GM19328 (cell line): ENCODE measurements around the gene CCND1.
"Not testable (repeated sequence)": the region's sequence is repeated elsewhere in the genome, so short reads cannot be mapped to it uniquely, and the experiment has no call there.

Experiments
- ATAC-seq: cut with Tn5 transposase; IDR thresholded peaks from one replicate; pipeline ENCODE4 v1.9.1; 2021; ENCODE audit warnings: mild to moderate bottlenecking, moderate library complexity; ENCODE audit not compliant: unreplicated experiment

The CCND1 gene

DNA sequence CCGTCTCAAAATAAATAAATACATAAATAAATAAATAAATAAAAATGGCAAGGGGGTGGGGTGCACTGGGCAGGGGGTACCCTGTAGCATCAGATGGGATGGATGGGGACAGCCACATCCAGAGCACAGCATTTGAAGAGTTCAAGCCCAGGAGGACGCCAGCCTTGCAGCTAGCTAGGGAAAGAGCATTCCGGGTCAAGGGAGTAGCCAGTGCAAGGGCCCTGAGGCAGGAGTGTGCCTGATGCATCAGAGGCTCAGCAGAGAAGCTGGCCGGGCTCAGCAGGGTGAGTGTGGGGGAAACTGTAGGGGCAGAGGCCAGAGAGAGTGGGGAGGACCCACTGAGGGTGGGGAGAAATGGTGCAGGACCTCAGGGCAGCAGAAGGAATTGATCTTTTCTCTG lies 23.7 kb upstream of the CCND1 start:
- no peak for ATAC-seq

- no peak for ATAC-seq
Observed at GRCh38 chr11:69617682-69618081, 23.3 kb upstream of the CCND1 start.

DNA sequence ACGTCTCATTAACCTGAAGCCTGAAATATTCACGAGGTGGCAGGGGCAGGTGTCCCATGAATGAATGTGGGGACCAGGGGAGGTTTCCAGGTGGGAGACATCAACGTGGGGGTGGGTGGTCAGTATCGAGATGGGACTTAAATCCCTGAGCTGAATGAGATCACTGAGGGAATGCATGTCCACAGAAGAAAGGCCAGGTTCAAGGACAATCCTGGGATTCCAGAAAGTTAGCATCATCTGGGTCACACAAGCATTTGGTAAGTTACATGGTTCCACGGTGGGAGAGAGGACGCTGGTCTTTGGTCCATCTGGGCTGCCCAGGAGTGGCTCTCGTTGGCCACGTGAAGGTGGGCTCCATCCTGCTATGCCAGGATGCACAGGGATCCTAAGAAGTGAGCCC lies 22.7 kb upstream of the CCND1 start:
- ATAC-seq, result no peak

GRCh38 chr11:69620683-69621290 lies 20.2 kb upstream of the CCND1 start:
- no peak for ATAC-seq

DNA sequence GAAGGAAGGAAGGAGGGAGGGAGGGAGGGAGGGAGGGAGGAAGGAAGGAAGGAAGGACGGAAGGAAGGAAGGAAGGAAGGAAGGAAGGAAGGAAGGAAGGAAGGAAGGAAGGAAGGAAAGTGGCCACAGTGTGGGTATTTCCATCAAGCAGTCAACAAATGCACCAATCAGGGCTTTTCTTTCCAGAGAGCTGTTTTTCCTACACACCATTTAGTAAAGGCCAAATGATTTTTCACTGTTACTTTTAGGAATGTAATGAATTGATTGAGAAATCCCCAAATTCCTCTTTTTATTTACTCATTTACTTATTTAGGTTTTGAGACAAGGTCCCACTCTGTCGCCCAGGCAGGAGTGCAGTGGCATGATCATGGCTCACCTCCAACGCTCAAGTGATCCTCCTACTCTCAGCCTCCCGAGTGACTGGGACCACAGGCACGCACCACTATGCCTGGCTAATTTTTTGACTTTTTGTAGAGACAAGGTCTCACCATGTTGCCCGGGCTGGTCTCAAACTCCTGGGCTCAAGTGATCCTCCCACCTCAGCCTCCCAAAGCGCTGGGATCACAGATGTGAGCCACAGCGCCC lies 18.8 kb upstream of the CCND1 start:
- ATAC-seq, result not testable (repeated sequence)

- ATAC-seq, result no peak
Observed at GRCh38 chr11:69624293-69624692, 16.7 kb upstream of the CCND1 start.

DNA sequence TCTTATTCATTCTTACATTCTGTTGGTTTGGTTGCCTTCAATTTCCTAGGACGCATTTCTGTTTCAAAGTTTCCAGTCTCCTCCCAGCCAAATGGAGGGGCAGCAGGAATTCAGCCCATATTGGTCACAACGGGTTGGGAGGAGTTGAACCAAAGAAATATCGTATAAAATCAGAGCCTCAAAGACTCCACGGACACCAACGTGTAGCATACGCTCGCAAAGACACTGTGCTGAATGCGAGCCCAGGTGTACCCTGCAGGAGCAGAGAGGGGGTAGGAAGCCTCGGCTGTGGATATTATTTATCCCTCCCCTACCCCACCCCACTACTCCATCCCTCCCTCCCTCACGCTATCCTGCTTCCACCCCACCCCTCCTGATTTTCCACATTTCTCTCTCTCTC lies 15.5 kb upstream of the CCND1 start:
- ATAC-seq, result no peak

DNA sequence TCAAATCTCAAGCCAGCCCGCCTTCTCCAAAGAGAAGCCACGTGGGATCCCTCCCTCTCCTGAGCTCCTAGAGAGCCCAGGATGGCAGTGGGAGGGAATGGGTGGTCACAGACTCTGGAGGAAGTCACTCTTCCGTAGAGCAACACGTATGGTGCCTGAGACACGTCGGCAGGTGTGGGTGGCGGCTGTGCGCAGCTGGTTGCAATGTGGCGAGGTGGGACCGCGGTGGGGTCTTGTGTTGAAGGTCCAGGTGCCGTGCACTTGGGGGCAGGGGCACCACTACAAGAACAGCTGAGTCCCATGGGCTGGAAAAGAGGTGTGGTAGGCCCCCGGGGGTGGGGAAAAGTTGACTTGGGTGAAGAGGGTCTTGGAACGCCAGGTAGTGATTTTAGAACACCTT lies 13.4 kb upstream of the CCND1 start:
- no peak for ATAC-seq

GRCh38 chr11:69630017-69630416 lies 10.9 kb upstream of the CCND1 start:
- ATAC-seq, result no peak

DNA sequence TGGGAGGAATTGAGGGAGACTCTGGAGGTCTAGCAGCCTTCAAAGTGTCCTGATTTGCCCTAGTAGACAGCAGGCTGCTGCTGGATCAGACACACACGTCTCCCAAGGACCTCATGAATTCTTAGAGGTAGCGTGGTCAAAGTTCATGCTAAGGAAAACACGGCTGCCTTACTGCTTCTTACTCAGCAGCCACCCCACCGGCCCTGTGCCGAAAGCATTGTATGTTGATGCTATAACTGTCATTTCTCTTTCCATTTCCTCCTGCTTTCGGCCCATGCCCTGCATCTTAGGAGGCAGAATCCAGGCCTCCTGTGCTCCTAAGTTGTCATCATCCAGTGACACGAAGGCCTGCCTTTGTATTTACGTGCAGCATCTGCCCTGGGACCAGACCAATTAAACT lies 10.5 kb upstream of the CCND1 start:
- no peak for ATAC-seq

DNA sequence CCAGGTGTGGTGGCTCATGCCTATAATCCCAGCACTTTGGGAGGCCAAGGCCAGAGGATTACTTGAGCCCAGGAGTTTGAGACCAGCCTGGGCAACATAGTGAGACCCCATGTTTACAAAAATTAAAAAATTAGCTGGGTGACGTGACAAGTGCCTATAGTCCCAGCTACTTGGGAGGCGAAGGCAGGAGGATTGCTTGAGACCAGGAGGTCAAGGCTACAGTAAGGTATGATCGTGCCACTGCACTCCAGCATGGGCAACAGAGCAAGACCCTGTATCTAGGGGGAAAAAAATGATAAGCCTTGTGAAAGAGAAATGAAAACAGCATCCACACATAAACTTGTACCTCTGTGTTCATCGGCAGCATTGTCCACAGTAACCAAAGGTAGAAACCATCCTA lies 8.1 kb upstream of the CCND1 start:
- ATAC-seq, result no peak

GRCh38 chr11:69634069-69634468 lies 6.9 kb upstream of the CCND1 start:
- ATAC-seq, result no peak

DNA sequence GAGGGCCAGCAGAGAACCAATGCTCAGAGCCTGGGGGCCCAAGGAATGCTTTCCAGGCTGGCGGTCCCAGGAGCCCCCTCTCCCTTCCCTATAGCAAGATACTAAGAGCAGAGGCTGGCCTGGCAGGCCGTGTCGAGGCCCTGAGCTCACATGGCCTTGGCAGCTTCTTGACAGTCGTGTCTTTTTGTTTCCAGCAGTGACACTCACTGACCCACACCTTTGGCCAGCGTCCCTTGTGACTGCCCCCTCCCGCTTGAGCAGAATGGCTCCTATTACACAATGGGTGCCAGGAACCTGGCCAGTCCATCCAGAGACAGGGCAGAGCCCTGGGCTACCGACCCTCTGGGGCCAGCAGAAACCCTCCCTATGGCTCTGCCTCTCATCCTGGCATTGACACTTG lies 6.4 kb upstream of the CCND1 start:
- ATAC-seq, result no peak

DNA sequence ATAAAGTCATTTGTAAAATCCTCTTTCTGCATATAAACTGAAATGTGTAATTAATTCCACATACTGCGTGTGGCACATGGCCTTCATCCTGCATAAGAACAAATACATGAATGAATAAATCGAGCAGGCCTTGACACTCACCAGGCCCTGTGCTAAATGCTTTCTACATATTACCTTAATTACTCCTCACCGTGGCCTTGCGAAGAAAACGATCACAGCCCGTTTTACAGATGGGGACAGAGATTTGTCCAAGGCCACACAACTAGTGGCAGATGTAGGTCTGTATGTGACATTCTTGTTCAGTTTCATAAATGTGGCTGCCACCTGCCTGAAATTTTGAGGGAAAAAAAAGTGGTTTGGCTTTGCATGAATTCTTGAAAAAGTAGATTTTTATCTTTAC lies 5.8 kb upstream of the CCND1 start:
- no peak for ATAC-seq

GRCh38 chr11:69635804-69636511 lies 5.0 kb upstream of the CCND1 start:
- ATAC-seq, result no peak

DNA sequence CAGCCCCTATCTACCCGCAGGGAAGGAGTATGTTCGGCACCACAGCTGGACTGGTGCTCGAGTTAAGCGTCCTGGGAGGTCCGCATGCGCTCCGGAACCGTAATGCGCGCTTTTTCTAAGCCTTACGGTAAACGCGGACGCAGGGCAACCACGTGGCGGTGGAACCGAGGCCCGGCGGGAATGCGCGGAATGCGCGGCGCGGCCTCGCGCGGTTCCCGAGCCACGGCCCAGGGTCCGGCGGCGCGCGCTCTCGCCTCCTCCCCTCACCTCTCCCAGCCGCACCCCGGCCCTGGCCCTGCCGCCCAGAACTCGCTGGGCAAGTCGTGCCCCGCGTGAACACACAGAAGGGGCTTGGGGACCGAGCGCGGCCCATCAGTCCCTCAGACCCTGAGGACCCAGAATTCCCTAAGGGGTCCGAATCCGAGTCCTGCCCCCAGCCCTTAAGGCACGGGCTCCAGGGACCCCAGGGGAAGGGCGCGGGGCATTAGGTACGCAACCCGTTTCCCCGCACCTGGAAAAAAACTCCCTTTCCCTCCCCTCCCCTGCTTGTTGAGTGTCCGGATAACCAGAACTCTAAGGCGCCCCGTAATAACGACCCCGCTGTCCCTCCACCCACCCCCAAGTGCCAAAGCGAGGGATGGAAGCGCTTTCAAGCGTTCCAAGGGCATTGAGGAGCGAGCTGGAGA lies 4.3 kb upstream of the CCND1 start:
- ATAC-seq, result no peak

DNA sequence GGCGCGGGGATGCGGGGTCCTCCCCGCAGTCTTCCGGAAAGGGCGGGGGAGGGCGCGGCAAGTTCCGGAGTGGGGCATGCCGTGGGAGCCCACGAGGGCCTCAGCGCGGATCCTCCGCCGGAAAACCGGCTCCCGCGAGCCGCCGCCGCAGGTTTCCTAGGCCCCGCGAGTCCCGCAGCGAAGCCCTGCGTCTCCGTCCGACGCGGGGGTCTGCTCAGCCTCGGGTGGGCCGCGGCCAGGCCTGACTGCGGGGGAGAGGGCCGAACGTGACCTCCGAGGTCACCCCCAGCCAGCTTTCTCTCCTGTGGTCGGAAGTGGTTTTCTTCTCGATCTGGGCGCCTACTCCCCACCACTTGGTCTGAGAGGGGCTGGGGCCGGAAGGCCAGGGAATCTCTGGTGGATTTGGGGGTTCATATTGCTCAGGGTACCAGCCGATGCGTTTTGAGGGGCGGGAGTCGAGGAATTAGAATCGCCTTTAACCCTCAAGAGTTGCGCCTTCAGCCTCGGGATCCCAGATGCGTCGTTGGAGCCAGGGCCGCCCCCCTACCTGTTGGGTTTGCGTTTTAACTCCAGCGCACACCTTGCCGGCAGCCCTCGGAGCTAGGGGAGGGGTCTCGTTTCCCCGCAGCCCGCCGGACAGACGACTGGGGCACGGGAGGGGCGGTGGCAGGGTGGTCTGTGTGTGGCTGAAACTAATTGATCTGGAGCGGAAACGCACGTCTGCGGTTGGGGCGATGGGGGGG lies 3.6 kb upstream of the CCND1 start:
- no peak for ATAC-seq

DNA sequence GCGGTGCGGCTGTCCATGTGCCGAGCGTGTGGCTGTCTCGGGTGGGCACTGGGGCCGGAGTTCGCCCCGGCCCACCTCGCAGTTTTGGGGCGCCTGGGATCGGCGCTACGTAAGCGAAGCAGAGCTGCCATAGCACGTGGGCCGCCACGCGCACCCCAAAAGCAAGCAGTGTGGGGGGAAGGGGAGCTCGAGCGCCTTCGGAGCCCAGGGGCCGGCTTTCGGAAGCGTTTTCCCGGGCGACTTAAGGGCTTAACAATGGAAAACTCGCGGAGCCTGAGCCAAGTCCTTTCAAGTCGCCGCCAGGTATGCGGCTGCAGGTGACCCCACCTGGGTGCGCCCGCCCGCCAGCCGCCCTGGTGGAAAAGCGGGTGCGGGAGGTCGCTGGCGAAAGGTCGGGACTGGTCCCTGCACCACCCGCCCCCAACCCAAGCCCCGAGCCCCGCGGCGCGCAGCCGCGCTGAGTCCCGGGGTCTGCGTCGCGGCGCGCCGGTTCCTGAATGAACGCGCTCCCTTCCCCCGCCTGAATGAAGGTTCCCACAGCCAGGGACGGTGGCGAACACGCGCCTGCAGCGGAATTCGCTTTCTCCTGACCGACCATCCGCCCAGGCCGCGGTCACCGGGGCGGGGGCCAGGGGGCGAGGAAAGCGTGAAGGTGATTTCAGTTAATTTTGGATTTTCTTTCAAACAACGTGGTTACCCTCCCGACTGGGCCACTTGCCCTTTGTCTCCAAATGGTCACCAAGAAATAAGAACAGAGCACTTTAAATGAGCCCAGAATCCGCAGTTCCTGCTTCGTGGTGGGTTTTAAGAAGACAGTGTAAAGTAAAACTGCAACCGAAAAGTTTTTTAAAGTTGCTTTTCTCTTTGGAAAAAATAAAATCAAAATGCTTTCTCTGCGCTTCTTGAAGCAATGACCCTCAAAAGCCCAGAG lies 2.8 kb upstream of the CCND1 start:
- no peak for ATAC-seq

DNA sequence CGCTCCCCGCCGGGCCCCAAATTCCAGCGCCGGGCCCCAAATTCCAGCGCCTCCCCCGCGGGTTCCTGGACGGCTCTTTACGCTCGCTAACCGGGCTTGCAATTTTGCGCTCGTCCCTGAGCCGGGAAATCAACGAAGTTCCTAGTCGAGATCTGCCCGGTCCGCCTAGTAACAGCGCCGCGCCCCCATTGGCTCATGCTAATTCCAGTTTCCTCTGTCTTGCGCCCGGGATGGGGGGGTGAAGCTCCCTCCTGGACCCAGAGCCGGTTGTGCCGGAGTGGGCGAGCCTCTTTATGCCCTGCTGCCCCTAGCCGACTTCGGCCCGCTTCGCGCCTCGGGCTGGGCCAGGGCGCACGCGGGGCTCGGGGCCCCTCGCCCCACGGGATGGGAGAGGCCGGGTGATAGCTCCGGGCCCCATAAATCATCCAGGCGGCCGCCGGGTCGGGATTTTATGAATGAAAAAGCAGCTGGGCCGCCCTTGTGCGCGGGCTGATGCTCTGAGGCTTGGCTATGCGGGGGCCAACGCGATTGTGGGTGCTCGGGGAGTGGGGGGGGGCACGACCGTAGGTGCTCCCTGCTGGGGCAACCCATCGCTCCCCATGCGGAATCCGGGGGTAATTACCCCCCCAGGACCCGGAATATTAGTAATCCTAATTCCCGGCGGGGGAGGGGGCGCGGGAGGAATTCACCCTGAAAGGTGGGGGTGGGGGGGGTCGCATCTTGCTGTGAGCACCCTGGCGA lies 1.8 kb upstream of the CCND1 start:
- ATAC-seq, result no peak

DNA sequence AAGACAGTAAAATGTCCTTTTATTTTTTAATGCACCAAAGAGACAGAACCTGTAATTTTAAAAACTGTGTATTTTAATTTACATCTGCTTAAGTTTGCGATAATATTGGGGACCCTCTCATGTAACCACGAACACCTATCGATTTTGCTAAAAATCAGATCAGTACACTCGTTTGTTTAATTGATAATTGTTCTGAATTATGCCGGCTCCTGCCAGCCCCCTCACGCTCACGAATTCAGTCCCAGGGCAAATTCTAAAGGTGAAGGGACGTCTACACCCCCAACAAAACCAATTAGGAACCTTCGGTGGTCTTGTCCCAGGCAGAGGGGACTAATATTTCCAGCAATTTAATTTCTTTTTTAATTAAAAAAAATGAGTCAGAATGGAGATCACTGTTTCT lies 1.1 kb upstream of the CCND1 start:
- ATAC-seq, result no peak
